Left hindlimb (tissue), 1 donor: Measurements from ENCODE around the gene HSP90B1.

Experiments
- DNase-seq: peaks from one replicate; pipeline ENCODE4 v3.0.0-alpha.2; 2018

The HSP90B1 gene

DNA sequence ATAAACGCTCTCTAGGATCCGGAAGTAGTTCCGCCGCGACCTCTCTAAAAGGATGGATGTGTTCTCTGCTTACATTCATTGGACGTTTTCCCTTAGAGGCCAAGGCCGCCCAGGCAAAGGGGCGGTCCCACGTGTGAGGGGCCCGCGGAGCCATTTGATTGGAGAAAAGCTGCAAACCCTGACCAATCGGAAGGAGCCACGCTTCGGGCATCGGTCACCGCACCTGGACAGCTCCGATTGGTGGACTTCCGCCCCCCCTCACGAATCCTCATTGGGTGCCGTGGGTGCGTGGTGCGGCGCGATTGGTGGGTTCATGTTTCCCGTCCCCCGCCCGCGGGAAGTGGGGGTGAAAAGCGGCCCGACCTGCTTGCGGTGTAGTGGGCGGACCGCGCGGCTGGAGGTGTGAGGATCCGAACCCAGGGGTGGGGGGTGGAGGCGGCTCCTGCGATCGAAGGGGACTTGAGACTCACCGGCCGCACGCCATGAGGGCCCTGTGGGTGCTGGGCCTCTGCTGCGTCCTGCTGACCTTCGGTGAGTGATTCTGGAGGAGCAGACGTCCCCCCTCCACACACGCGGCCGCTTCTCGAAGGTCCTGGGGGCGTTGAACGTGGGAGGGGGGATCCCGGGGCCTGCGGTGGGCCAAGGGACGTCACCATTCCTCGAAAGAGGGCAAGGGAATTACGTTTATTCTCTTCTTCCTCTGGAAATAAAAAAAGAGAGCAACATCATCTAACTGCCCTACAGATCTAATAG is at the start of gene HSP90B1:
HSP90B1 (plus strand) TSS at position 377 of the 753 bp plus-strand sequence; CDS start at position 483, 106 bp downstream.
- peak; percentile 100 for DNase-seq

DNA sequence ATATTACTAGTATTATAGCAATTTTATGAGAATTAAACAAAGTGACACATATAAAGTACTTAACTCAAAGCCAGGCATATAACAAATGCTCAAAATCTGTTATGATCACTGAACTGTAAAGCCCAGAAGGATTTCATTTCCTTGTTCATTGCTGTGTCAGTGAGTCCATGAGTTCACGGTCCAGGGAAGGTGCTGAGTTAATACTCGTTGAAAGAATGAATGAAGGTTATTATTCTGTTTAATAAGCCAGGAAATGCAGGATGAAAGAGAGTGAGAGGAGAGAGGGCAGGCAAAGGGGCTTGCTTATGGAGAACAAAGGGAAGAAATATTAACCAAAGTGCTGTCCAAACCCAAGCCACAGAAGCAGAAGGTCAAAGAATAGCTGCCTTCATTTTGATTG is 48.9 kb upstream of the HSP90B1 start:
- DNase-seq = no peak

DNA sequence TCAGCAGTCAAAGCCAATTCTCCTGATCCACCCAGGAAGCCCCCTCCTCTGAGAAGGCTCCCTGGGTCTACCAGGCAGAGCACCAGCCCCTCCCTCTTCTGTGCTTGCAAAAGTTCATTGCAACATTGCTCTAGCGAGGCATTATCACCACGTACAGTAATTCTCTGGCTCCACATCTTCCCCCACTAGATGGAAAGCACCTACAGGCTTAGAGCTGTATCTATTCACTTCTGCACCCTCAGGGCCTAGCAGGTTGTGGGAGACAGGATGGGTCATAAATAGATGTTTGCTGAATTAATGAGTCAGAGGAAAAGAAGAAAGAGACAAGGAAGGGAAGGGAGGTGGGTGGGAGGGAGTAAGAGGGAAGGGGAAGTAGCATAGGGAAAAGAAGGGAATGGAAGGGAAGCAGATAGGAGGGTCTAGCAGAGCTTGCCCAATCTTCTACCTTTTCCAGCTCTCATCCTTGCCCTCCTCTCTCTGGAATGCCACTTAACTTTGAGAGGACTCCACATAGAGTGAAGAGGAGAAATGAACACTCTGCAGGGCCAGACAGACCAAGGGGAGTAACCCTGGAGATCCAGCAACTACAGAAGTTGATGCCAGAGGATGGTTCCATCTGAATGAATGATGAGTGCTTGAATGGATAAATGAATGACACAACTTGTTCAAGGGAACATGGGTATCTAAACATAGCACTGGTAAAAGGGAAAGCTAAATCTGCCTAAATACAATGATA is 47.2 kb upstream of the HSP90B1 start:
- DNase-seq = no peak

DNA sequence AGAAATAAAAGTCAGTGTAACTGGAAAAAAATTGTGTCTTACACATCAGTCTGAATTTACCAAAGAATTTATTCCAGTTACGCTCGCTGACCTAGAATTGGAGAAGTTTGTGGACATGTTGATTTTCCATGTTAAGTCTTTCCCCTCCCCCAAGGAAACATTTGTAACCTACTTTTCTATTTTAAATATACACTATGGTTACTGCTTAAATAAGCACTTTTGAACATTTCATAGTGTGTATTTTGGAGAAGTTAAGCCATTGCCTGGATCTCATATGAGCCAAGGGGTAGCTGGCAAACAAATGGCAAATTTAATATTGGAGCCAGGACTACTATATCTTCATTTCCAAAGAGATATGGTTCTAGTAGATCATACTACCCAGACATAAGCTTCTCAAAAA is 46.3 kb upstream of the HSP90B1 start:
- DNase-seq = no peak

DNA sequence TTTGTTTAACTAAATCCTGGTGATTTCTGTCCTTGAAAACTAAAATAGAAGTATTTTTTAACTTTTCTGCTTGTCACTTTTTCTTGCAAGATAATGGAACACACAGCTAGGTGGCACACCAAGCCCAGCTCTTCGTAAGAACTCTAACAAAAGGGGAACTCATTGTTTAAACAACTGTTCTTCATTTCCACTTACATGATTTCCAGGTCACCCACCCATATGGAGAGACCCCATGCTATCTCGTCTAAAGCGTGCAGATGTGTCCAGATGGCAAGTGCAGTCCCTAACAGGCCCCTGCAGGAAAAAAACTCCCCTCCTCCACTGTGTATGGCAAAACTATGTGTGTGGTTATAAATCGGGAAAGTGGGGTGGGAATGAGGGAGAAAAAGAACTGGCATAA is 45.9 kb upstream of the HSP90B1 start:
- no peak for DNase-seq

DNA sequence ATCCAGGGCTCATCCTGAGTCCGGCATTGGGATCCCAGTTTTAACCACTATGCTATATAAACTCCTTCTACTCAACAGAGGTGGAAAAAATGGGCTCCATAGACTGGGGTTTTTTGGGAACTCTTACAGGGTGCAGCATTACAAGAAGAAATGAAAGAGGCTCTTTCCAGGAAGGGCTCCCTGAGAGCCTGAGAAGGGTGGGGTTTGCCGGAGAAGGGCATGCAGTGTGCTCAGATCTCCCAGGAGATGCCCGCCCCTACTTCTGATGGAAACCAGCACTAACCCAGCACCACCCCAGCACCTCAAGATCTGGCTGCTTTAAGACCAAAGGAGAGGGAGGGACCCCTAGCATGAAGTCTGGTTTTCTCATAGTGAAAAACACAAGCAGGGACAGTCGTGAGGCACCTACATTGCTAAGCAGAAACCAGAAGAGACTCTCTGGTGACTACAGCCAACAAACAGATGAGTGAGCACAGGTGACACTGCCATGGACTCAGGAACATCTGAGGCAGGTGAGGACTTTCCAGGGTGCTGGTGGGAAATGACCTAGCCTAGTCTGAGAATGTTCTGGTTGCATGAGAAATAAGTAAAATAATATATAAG is 43.9 kb upstream of the HSP90B1 start:
- DNase-seq = no peak

DNA sequence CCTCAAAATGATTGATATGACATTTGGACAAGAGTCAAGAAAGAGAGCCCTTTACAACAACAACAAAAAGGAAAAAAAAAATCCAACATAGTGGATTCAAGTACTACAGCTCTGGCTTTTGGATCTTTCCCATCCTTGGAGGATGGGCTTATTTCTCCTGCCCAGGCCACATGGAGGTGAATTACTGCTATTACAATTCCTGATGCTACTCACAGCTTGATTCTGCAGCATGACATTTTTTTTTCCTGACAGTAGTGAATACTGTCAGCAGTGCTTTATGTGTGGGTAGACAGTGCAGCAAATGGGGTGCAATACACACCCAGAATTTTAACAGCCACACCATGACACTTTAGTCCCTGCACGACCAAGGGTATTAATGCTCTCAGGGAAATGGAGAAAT is 42.5 kb upstream of the HSP90B1 start:
- no peak for DNase-seq

DNA sequence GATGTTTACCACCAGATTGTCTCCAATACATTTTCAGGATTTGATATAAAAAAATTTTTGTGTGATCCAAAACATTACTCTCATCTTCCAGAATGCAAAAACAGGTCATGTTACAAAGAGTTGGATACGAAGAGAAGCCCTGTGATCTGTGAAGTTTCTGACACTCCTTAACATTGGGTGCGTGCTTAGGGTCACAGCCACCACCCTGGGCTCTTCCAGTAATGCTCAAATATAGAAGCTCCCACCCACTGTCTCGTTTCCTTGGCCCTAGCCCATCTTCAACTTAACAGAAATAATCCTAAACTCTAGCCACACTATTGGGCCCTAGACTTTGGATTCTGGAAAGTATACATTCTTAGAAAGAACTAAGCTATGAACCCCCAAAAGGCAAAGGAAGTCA is 32.9 kb upstream of the HSP90B1 start:
- DNase-seq = no peak

DNA sequence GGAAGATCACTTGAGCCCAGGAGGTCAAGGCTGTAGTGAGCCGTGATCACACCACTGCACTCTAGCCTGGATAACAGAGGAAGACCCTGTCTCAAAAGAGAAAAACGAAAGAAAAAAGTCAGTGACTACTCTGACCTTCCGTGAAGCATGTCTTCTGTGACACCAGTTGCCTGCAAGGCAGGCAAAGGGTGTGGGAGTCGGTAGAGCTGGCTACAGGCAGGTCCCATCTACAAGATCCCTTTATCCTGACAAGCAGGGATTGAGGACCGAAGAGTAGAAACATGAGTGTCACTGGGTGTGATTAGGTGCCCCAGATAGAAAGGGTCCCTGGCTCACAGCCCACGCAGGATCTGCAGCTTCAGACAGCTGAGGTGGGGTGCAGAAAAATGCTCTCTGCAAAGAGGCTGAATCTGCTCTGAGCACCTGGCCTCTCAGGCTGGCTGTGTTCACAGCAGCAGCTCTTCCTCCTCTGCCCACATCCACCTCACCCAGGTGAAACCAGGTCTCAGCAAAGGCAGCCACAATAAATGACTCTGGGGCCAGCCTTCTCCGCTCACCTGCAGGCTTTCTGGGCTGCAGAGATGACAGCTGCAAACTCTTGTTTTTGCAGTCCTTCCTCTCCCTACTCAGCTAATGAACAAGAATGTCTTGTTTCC is 28.6 kb upstream of the HSP90B1 start:
- no peak for DNase-seq

DNA sequence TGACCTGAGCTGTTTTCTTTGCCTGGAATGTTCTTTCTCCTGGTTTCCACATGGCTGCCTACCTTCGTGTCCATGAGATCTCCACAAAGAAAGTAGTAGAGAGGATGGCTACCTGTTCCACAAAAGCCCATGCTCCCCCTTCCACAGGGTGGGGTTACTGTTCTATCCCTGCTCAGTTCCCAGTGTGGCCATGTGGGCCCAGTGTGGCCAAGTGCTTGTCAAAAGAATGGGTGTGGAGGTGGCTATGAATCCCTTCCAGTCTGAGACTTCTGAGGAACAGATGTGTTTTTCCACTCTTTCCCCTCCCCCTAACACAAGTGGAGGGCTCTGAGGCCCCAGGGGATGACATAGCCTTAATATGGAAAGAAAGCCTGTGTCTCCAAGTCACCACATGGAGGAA is 26.2 kb upstream of the HSP90B1 start:
- no peak for DNase-seq

DNA sequence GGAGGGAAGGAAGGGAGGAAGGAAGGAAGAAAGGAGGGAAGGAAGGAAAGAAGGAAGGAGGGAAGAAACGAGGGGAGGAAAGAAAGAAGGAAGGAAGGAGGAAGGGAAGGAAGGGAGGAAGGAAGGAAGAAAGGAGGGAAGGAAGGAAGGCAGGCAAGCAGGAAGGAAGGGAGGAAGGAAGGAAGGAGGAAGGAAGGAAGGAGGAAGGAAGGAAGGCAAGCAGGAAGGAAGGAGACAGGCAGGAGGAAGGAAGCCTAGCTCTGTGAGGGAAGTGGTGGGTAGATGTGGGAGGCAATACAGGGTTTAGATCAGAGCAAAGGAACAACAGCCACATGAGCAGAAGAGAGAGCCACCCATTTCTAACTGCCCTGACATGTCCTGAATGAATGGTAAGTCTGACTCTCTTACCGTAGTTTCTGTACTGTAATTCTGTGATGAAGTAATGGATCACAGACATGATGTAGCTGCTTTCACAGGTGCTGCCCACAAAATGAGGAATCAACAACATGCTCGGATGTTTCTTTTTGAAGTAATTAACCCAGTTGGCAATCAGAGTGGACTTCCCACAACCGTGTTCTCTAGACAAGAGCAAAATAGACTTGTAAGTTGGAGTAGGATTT is 24.4 kb upstream of the HSP90B1 start:
- no peak for DNase-seq

DNA sequence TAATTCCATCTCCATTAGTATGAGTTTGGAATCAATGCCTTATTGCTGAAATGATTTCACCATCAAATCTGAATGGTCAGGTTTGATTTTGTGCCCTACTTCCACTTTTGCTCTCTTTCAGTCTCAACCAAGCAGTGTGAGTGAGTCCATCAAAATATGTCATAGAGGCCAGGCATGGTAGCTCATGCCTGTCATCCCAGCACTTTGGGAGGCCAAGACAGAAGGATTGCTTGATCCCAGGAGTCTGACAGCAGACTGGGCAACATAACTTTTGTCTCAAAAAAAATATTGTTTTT is 22.0 kb upstream of the HSP90B1 start:
- DNase-seq = no peak

DNA sequence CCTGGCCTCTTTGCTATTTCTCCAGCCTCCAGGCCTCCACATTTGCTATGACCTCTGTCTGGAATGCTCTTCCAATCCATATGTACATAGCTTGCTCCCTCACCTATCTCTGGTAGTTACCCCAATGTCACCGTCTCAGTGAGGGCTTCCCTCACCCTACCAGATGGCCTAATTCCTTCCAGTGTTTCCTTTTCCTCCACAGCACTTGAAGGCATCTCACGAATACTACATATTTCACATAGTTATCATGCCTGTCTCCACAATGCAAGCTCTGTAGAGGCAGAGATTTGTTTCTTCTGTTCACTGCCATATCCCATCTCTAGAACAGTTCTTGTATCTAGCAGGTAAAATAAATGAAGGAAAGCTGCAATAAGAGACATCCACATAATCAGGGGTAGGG is 21.3 kb upstream of the HSP90B1 start:
- no peak for DNase-seq

DNA sequence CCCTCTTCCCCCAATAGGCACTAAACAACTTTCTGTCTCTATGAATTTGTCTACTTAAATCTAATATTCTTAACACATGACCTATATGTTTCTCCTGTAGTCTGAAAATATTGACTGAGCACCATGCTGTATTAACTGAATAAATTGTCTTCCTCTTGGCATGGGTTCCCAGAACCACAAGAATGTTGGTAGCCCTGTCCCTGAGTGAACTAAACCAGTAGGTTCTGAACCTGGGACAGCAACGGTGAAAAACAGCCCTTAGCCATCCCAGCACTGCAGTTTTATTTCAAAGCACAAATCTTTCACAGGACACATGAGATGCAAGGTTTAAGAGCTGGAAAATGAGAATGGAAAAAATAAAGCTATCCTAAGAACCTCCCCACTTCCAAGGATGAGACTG is 20.4 kb upstream of the HSP90B1 start:
- no peak for DNase-seq

DNA sequence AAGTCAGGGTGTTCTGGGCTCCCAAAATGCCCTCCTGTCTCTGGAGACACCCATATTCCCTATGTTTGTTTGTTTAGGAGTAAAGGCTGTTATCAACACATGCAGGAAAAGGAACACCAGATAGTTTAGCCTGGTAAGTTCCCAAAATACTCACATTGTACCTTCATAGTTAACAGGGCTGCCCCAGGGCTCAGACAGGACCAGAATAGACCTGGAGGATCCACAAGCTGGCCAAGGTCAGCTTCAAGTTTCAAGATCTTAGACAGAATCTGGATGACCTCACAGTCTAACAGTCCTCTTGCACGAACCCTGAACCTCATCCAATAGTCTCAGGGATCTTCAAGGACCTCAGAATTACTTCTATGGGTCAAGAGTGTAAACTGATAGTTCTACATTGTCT is 18.1 kb upstream of the HSP90B1 start:
- DNase-seq = no peak

DNA sequence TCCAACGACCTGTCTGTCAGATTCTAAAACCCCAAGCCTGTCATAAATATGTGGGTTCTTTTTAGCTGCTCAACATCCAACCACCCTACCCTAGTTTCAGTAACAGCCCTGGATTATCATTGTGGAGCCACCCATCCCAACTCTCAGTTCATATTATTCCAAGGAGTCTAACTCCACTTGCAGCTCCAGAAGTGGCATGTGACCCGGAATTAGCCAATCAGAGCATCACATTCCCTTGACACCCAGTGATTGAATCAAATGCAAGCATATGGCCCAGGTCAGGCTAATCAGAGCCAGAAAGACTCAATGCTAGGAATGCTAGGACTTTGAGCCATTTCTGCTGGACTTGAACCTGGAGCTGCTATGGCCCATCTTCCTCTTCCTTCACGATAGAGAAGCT is 17.1 kb upstream of the HSP90B1 start:
- no peak for DNase-seq

DNA sequence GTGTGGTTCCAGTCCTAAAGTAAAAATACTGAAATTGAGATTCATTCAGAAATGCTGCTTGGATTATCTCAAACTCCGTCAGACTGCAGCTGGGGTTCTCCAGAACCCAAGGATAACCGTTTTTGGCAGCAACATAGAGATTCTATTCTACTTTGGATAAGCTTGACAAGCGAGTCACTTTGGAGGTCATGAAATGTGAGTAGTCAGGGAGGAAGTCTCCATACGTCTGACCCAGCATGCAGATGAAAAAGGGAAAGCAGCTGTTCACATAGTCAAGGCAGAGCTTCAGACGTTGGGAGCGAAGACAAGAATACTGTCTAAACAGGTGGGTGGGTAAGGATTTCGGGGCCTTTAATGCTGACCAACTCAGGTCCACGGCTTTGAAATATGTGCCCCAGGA is 14.9 kb upstream of the HSP90B1 start:
- DNase-seq = no peak

DNA sequence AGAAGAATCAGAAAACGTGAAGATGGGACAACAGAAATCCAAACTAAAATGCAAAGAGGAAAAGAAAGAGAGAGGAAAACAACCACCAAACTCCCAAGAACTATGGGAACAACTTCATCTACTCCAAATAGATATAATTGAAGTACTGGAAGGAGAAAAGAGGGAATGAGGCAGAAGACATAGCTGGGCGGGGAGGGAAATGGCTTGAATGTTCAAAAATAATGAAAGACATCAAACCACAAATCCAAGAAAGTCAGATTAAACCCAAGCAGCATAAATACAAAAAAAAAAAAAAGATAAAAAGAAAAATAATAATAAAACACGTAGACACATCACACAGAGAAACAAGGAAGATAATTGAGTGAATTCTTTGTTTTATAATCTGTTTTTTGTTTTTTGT is 12.3 kb upstream of the HSP90B1 start:
- DNase-seq = no peak

DNA sequence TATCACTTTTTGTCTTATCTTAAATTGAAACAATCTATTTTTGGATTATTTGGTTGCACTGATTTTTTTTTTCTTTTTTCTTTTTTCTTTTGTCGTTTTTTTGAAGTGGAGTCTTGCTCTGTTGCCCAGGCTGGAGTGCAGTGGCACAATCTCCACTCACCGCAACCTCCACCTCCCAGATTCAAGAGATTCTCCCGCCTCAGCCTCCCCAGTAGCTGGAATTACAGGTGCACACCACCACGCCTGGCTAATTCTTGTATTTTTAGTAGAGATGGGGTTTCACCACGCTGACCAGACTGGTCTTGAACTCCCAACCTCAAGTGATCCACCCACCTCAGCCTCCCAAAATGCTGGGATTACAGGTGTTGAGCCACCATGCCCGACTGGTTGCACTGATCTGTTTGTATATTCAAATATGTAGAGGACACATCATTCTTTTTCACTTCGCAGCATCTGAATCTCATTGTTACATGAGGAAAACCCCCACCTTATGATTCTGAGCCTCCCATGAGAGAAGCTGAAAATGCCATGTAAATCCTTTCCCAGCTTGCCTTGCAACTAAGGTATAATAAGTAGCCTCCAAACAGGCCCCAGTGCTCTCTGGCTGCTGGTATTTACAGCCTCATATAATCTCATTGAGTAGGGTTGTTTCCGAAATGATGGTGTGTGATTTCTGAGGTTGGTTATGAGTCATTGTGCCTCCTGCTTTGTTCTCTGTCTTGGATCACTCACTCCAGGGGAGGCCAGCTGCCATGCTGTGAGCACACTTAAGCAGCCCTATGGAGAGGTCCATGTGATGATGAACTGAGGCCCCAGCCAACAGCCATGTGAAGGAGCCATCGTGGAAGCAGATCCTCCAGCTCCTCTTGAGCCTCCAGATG is 5.2 kb upstream of the HSP90B1 start:
- DNase-seq = no peak

DNA sequence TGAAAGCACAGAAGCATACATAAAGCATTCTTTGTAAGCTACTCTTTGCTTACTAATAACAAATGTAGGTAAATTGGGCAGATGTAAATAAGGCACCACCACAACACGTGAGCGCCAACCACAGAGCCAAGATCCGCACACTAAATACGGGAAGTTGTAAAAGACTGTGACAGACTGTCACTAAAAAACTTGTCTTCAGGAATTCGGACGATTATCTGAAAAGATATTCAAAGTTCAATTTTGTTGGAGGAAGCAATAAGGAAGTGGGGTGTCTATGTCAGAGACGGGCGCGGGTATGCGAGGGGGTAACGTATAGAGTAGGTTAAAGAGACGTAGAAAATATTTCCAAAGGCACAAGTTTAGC is 1.5 kb upstream of the HSP90B1 start:
- DNase-seq = peak; percentile 34

DNA sequence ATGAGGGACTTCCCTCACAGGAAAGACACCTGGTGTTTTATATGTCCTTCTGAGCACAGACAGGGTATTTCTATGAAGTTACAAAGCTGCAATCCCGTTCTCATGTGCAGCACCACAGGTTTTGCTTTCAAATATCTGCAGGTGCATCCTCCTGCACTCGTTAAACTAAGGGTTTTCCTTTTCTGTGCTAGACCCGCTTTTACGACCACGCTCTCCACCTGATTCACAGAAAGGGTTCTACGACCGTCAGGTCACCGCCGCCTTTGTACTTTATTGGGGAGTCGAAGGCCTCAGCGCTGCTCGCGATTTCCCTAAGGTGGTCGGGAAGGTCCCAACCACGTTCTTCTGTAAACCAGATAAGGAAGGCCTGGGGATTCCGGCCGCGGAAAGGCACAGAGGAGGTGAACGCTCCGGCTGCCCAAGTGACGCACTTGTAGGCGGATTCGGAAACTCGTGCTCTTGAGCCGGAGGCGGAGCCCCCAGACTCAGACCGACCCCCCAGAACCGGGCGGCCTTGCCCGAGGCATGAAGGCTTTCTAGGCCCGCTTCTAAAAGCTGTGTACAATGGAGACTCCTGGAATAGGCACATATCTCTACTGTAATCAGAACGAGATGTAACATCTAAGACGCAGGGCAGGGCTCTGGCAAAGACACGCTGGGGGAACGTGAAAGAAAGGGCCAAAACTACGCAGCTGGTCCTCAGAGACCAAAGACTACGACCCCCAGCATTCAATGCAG is 995 bp upstream of the HSP90B1 start:
- DNase-seq = peak; percentile 93

DNA sequence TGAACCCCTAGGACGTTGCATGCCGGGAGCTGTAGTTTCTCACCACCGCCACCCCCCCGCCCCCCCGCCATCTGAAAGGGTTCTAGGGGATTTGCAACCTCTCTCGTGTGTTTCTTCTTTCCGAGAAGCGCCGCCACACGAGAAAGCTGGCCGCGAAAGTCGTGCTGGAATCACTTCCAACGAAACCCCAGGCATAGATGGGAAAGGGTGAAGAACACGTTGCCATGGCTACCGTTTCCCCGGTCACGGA is 501 bp upstream of the HSP90B1 start:
- peak; percentile 95 for DNase-seq
